ENCODE measurements around the gene MYMK.
A peak's percentile ranks its signal among the peaks of the same experiment; 100 is the strongest.

Gene MYMK

DNA sequence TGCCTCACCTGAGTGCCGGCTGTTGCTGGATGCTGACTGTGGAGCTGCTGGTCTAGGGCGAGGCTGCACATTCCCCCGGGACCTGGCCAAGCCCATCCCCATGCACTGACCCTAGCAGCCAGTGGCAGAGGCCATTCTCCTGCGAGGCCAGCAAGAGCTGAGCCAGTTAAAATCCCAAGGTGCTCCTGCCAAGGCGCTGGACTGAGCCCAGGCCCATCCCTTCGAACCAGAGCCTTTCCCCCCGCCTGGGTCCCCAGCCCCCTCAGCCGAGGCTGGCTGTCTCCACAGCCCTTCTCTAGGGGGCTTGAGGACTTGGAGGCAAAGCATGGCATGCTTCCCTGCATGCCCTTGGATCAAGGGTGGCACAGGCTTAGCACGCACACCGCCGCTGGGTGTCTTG, 11.3 kb upstream of the MYMK start:
- DNase-seq (ENCODE audit: low read depth in 2 of 3, low spot score in 1 of 3), result no peak

DNA sequence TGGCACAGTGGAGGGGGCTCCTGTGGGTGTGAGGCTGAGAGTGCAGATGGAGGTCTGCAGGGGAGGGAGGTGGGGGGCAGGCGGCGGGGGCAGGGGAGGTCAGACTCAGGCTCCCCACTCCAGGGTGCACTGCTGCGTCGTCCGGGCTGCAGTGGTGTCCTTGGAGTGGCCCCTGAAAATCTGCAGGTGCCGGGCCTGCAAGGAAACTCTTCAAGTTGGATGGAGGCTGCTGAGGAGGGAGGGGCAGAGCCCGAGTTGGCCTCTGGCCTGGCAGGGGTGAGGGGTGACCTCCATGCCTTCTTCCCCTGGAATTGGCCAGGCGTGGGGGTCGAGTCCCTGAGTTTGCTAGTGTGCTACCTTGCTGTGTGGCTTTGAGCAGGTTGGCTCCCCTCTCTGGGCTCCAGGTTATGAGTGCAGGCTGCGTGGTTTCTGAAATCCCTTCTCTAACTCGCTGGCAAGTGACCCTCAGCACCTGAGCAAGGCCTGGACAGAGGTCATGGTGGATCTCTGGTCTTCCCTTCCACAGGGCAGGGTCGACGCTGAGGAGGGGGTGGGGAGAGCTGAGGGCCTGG, 10.6 kb upstream of the MYMK start:
- no peak for DNase-seq (ENCODE audit: low read depth in 2 of 3, low spot score in 1 of 3)

DNA sequence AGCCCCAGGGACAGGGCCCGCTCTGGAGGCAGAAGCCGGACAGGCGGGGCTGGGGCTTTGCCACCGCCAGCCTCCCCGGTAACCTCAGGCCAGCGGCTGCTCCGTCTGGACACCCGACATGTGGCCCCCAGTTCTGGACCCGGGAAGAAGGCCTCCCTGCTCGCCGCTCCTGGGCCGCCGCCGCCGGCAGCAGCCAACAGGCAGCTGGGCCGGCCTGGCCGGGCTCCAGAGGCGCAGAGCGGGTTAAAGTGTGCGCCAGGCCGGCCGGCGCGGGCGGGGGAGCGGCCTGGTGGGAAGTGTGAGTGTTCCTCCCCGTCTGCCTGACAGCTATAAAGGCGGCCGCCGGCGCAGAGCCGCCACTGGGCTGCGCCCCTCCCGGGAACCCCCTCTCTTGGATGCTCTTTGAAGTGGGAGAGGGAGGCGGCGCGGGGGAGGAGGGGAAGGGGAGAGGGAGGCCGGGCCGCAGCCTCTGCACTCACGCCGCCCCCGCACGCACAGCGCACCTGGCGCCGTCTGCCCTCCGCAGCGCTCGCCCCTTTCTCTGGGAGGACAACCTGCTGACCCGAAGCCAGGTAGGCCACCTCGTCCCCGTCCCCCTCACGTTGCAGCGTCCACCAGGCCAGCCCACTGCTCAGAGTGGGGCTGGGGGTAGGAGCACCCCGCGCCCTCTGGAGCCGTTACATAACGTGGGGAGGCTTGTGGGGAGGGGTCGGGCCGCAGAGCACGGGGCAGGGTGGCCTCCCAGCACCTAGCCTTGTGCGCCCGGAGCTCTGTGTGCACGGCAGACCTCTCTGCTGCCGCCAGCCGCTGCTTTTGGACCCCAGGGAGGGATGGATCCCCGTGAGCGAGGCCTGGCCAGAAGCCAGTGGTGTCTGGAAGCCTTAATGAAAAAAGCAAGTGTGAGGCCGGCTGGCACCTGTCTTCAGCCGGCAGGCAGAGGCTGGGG, 9.9 kb upstream of the MYMK start, which contains the start of gene ADAMTSL2:
ADAMTSL2 (plus strand) TSS at position 359 of the 946 bp plus-strand sequence. CDS start 2,009 bp downstream, outside the sequence.
- DNase-seq (ENCODE audit: low read depth in 2 of 3, low spot score in 1 of 3), result peak in 1 of 3 donors; percentile 4

DNA sequence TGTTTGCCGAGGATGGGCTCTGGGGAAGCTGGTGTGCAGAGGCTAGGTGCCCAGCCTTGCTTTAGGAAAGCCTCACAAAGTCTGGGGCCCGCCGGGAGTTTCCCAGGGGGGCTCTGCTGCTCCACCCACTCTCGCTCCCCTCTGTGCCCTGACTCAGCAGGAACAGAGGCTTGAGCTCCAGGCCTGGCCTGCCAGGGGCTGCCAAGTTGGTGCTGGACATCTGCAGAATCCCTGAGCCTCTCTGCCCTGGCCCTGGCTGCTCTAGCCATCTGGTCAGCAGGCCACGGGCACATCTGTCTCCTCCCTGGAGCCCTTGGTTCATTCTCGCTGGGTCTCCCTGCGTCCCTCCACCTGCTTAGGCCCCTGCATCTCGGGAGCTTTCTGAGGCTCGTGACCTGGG, 9.1 kb upstream of the MYMK start:
- no peak for DNase-seq (ENCODE audit: low read depth in 2 of 3, low spot score in 1 of 3)

DNA sequence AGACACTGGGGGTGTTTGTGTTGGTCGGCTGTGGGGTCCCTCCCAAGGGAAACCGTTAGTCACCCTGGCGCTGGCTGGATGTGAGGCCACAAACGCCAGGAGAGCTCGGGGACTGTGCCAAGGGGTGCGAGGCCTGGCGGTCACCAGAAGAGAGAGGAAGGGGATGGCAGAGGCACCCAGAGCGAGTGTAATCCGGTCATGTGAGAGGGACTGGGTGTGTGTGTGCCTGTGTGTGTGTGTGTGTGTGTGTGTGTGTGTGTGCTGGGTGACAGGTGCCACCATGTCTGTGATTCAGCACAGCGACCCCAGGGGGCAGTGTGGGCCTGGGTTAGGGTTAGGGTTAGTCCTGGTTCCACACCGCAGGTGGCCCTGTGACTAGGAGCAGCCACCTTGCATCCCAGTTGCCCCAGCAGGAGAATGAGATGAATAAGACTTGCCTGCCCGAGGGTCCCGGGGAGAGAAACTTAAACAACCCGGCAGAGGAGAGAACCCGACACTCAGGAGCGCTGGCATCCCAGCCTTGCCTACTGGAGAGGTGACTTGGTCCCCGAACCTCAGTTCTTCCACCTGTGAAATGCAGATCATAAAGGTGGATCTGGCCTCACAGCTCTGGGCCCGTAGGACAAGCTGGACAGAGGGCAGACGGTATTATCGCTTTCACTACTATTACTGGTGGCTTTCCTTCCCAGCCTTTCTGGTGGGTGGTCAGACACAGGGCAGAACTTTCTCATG, 8.3 kb upstream of the MYMK start:
- DNase-seq (ENCODE audit: low read depth in 2 of 3, low spot score in 1 of 3), result peak; percentile 62 to 76 (median 69)

DNA sequence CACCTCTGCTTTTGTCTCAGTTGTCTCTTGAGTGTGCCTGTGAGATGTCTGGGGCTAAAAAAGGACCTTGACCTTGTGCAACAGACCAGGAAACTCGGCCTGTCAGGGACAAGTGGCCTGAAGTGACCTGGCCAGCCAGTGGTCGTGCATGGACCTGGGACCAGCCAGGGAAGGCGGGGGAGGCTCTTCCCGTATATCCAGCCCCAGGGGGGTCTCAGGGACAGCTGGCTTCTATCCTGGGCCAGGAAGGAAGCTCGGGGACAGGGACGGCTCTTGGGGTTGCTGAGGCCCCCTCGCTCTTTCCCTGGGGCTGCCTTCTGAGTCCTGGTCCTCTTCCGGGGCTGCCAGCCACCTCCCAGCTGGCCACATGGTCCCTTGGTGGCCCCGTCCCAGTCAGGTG, 6.5 kb upstream of the MYMK start:
- DNase-seq (ENCODE audit: low read depth in 2 of 3, low spot score in 1 of 3), result no peak

DNA sequence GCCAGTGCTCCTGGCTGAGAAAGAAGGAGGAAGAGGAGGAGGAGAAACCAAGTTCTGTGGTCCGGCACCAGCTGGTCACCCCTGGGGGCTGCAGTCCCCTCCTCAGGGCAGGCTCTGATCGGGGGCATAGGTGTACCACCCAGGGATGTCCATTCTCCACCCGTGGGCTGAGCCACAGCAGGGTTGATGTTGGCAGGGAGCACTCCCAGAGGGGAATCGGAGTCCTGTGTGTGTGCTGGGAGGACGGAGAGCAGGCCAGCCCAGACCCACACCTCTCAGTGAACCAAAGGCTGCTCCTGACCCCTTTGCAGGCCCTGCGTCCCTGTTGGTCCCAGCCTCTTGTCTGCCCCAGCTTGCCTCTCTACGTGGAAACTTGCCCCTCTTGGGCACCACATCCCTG, 5.1 kb upstream of the MYMK start:
- DNase-seq (ENCODE audit: low read depth in 2 of 3, low spot score in 1 of 3), result no peak

DNA sequence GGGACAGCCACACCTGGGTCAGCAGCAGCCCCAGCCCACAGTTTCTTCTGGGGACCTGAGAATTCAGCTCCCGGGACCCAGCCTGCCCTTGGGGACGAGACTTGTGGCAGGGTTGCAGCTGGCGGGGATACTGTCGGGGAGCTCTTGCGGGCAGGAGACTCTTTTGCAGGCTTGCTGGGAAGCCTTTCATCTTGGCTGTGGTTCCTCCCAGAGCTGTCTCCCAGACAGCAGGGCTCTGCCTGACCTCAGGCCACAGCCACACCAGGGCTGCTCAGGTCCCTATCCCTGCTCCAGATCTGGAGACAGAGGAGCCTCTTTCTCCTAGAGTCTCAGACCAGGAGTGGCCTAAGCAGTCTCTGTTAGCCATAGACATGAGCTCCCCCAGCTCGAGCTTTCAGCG, 4.7 kb upstream of the MYMK start:
- DNase-seq (ENCODE audit: low read depth in 2 of 3, low spot score in 1 of 3), result no peak

DNA sequence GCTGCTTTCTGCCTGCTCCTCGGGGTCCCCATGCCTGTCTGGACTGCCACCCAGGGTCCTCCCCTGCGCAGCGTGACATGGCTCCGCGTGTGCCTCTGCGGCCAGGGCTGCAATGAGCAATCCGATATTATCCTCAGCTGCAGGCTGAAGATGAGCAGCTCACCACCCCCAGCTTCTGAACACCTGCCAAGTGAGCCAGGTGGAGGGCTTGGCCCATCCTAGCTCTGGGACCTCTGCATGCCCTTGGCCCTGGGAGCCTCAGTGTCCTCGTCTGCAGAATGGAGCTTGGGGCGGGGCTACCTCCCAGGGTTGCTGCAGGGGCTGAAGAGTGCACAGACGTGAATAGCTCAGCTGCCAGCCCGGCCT, 4.1 kb upstream of the MYMK start:
- no peak for DNase-seq (ENCODE audit: low read depth in 2 of 3, low spot score in 1 of 3)

DNA sequence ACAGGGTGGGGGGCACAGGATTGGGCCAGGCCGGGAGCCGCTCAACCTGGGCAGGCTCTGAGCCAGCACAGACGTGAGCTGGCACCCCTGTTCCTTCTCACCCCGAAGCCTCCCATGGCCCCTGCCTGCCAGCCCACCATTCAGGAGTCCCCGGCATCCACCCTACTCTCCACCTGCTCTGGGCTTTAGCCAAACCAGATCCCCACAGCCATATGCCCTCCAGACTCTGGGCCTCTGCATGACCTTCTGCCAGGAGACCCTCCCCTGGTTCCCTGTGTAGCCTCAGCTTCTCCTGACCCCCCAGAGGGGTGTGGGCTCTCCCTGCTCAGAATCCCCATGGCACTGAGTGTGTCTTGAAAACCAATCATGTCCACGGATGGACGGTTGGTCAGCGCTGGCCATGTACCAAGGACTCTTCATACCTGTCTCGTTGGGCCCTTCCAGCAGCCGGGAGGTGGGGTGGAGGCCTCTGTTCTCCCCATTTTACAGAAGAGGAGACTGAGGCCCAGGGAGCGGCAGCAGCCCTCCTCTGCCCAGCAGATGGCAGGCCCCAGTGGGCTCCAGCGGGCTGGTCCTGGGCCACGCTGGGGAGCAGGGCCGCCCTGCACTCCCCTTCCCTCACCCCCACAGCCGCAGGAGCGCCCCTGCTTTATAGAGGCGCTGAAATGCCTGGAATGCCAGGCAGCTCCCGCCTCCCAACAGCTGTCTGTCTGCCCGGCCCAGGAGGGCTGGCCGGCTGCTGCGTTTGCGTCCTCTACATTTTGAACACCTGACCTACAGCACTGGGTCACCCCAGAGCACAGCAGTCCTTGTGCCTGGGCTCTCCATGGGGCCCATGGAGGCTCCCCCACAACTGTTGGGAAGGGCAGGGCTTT, 3.5 kb upstream of the MYMK start:
- DNase-seq (ENCODE audit: low read depth in 2 of 3, low spot score in 1 of 3), result no peak

DNA sequence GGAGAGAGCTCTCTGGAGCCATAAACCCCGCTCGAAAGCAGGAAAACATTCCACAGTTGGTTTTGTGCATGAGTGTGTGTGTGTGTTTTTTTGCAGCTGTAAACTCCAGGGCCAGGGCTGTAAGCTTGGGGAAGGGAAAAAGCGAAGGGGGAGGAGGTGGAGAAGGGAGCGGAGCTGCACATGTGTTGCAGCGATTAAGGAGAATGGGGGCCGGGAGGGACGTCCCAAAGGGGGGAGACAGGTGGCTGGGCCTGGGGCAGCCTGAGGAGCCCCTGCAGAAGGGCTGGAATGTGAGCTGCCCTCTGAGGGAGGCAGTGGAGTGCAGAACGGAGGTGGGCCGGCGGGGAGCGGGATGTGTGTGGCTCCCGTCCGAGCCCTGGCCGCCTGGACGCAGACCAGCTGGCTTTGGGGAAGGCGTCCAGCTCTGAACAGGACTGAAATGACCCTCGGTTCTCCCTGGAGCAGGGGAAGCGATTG, 2.7 kb upstream of the MYMK start:
- DNase-seq (ENCODE audit: low read depth in 2 of 3, low spot score in 1 of 3), result no peak

DNA sequence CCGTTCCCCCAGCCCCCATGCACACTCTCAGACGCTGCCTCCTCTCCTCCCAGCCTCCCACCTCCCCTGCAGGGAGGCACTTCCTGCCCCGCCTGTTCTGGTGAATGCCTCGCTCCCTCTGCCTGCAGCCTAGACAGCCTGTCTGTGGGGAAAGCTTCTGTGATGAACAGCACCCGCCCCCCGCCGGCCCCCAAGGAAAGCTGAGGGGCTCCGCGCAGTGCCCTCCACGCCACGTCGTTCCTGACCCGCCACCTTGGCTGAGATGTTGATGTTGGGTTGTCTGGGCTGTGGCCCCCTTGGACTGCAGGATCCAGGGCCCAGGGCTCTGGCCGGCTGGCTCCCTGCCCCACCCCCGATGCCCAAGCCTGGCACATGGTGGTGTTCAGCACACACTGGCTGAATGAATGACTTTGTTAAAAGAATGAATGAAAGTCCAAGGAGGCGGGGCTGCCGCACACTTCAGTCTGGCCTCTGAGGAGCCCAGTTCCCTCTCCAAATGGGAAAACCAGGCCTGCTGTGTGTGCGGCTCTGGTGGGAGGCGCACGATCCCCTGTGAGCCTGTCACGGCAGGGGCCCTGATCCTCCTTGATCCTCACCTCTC, 2.1 kb upstream of the MYMK start:
- no peak for DNase-seq (ENCODE audit: low read depth in 2 of 3, low spot score in 1 of 3)

DNA sequence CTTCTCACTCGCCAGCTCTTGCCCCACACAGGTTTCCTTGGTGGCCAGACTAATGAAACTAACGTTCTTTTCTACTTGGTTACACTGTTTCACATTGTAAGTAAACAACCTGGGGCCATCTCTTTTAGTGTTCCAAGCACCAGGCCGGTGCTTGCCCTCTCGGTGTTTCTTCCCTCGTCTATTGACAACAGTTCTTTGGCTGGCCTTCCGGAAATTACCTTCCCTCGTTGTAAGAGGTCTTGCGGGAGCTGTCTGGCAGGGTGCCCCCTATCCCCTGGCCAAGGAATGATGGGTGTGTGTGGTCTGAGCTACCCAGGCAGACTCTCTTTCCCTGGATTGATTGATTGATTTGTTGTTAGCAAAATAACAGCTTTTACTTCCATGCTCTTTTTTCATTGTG, 918 bp upstream of the MYMK start:
- DNase-seq (ENCODE audit: low read depth in 2 of 3, low spot score in 1 of 3), result no peak

DNA sequence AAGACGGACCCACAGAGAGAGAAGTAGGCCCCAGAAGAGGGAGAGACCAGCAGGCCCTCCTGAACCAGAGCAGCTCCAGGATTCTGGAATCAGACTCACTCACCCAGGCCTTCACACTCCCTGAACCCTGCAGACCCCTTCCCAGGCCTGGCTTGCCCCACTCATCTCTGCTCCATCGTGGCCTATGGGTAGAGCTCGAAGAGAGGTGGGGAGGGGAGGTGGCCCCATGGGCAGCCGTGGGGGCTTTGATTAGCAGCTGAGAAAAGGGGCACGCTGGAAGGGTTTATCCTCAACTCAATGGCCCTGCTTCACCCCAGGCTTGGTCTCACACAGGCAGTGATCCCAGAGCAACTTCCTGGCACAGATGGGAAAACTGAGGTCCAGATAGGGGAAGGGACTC, 613 bp downstream of the MYMK start:
- no peak for DNase-seq (ENCODE audit: low read depth in 2 of 3, low spot score in 1 of 3)

DNA sequence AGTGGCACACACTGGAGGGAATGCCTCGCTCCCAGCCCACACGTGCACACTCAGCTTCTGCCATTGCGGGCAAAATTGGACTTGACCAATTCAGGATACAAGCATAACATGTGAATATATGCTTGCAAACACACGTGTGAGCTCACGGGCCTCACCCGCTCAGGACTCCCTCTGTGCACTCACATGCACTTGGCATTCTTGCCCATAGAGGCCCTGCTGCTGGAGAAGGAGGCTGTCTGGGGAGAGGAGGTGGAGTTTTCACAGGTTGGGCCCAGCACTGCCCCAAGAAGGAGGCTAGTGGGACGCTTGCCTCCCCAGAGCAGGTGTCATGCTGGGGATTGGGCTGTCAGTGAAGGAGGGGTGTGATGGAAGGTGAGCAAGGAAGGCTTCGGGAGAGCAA, 1.7 kb downstream of the MYMK start:
- DNase-seq (ENCODE audit: low read depth in 2 of 3, low spot score in 1 of 3), result no peak

DNA sequence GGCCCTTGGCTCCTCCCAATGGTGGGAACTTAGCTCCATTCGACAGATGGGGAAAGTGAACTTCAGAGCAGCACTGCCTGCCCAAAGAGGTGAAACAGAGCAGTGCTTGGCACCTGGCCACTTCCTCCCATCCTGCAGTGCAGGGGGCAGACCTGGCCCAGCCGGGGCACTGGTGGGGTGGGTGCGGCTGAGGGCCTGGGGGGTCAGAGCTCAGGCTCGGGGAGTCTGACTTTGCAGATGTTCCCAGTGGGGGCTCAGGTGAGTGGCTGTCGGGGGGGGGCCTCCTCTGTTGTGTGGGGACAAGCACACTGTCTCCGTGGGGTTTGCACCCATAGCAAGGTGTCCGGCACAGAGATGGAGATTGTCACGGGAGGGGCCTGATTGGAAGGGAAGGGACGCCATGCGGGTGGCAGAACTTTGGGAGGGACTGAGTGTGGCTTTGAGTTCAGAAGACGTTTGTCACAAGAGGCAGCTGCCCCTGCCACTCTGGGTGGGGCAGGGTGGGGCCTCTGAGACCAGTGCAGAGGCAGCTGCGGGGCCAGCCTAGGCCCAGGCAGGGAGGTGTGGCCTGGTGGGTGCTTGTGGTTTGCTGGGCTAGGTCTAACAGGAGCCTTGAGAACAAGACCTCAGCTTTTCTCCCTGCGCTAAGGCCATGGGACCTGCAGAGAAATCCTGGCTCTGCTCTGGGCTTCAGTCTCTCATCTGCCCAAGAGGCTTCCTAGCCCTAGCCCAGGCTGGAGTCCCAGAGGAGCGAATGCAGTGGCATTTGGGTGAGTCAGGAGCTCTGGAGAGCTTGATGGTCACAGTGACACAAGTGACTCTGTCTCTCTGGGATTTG, 2.5 kb downstream of the MYMK start:
- no peak for DNase-seq (ENCODE audit: low read depth in 2 of 3, low spot score in 1 of 3)

DNA sequence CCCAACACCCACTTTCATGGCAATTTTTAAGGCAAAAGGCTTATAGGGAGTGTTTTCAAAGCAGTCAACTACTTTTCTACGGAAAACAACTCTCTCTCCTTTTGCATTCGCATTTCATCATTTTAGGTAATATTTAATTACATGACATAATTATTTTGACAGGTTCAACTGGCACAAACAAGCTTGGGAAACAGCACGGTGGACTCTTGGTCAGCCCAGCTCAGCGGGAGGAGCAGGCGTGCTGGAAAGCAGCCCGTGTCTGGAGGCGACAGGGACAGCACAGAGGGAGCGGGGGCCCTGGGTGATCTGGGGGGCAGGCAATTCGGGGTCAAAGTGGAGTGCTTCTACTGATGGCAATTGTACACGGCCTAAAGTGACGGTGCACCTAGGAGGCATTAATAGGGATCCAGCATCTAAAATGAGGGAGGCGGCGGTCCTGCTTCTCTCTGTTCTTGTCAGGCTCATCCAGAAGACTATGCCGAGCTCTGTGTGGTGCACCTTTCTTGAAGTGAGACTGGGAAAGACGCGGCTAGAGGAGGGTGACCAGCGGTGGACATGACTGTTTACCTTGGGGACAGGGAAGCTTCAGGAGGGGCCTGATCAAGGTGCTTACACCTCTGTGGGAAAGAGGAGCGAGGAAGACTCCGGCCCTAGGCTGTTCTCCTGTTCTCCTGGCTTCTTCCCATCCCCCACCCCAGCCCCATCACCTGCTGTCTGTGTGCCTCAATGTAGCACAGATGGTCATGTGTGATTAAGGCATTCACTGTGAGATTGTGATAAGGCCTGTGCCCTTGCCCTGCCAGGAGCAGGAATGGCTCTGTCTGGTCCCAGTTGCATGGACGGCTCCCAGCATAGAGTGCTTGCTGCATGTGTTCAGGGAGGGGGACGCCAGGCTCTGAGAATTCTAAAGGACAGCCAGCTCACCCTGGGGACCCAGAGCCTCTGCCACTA, 3.4 kb downstream of the MYMK start:
- no peak for DNase-seq (ENCODE audit: low read depth in 2 of 3, low spot score in 1 of 3)

DNA sequence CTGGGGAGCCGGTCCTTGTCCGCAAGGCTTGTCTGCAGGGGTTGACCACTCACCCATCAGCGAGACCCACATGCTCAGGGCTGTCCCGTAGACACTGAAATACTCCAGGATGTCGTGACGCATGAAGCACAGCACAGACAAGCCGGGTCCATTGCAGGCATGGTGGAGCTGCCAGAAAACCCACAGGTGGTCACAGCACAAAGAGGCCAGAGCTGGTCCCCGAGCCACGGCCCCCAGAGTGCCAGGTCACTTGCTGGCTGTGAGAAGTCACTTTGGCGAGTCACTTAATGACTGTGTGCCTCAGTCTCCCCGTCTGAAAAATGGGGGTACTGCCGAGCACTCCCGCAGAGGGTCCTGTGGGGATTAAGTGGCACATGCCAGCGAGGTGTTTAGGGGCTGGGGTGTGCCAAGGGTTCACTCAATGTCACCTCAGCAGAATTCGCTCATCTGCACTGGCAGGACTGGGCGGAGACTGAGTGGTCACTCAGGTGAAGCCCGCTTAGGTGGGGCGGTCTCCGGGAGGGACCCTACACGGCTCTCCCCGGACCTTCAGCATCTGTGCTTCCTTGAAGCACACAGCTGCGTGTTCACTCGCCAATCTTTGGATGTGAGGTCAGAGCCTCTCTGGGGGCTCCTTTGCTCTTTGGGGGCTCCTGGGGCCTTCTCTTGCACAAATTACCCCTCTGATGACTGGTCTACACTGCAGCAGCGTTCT, 4.5 kb downstream of the MYMK start:
- no peak for DNase-seq (ENCODE audit: low read depth in 2 of 3, low spot score in 1 of 3)

Measured in stimulated activated CD4-positive, alpha-beta T cell treated with anti-CD3 and anti-CD28 coated beads, Interleukin-12 subunit alpha, Interleukin-12 subunit beta, amount 100 ng/mL, for 48 hours (primary cell).